ENCODE measurements around the gene RAP1GDS1.

RAP1GDS1 gene

GRCh38 chr4:98482847-98483806, 221.9 kb downstream of the RAP1GDS1 start:
- peak; percentile 10 for DNase-seq (ENCODE audit: low read depth)

GRCh38 chr4:98484031-98484430, 222.8 kb downstream of the RAP1GDS1 start:
- DNase-seq (ENCODE audit: low read depth): no peak

- DNase-seq (ENCODE audit: low read depth): no peak
These were observed 224.7 kb downstream of the RAP1GDS1 start for GRCh38 chr4:98485816-98486345.

GRCh38 chr4:98490251-98490650, 229.1 kb downstream of the RAP1GDS1 start:
- DNase-seq (ENCODE audit: low read depth): no peak

- DNase-seq (ENCODE audit: low read depth): no peak
These were observed 230.8 kb downstream of the RAP1GDS1 start for GRCh38 chr4:98491899-98492559.

- no peak for DNase-seq (ENCODE audit: low read depth)
These were observed 232.1 kb downstream of the RAP1GDS1 start for GRCh38 chr4:98493296-98493695.

All from activated T-helper 9 cell treated with anti-CD3 and anti-CD28 coated beads, Interleukin-2, amount 50 U/mL, for 16 hours (primary cell).